Transverse colon (tissue), 4 donors: ENCODE data around the gene SH3RF3.

Experiments used
- POLR2A ChIP-seq: fragments of 450-650 bp; IDR thresholded peaks from one replicate; pipeline ENCODE4 v1.6.1; 2016; ENCODE audit warnings: antibody characterized with exemption, mild to moderate bottlenecking, moderate library complexity
- POLR2AphosphoS5 ChIP-seq, 3 donors: sonication (generic); formaldehyde crosslinking; IDR thresholded peaks; one replicate each; pipeline ENCODE4 v1.6.1; 2016; ENCODE audit warnings: antibody characterized with exemption in 3 of 3
- TF ChIP-seq, protein P1 (sequence below), 5 experiments: fragments of 200-600 bp in 3 of 5; fragments of 450-650 bp in 2 of 5; sonication (generic) in 3 of 5; IDR thresholded peaks; 1 replicate in 2 of 5; 2 replicates in 3 of 5; pipeline ENCODE4 v1.5.1; 2016 to 2017; ENCODE audit warnings: antibody characterized with exemption in 5 of 5, inconsistent platforms in 3 of 5, mild to moderate bottlenecking in 2 of 5, moderate library complexity in 1 of 5

DNA sequence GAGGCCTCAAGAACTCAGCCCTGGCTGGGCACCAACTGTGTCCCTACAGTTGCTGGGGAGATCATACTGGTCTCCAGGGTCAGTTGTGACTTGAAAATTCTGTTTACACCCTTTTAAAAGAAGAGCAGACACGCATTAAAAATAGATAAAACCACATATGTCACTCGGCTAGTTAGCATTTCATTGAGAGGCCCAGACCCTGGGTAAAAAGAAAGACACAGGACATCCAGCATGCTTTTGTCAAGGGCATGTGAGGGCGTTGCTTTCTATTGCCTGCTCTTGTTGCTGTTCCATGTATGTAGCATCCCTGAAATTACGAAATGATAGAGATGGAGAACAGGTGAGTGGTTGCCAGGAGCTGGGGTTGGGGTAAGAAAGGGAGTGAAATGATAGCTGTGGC, 390.5 kb downstream of the SH3RF3 start:
- TF ChIP-seq, protein P1, sequence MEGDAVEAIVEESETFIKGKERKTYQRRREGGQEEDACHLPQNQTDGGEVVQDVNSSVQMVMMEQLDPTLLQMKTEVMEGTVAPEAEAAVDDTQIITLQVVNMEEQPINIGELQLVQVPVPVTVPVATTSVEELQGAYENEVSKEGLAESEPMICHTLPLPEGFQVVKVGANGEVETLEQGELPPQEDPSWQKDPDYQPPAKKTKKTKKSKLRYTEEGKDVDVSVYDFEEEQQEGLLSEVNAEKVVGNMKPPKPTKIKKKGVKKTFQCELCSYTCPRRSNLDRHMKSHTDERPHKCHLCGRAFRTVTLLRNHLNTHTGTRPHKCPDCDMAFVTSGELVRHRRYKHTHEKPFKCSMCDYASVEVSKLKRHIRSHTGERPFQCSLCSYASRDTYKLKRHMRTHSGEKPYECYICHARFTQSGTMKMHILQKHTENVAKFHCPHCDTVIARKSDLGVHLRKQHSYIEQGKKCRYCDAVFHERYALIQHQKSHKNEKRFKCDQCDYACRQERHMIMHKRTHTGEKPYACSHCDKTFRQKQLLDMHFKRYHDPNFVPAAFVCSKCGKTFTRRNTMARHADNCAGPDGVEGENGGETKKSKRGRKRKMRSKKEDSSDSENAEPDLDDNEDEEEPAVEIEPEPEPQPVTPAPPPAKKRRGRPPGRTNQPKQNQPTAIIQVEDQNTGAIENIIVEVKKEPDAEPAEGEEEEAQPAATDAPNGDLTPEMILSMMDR (IDR thresholded peaks at IDR 0.05): no peak
- TF ChIP-seq POLR2AphosphoS5 (IDR thresholded peaks at IDR 0.05) (no peak), POLR2A (no peak)
